Measurements from ENCODE around the gene OR13C8. TPM values are rescaled to one million over a fixed set of nuclear protein-coding genes. Genes with fewer than 3 reads are reported as not detected.
"Not testable (repeated sequence)": the region's sequence is repeated elsewhere in the genome, so short reads cannot be mapped to it uniquely, and the experiment has no call there.

Gene OR13C8
- total RNA-seq, 1 experiment from 2014 or later = not detected

DNA sequence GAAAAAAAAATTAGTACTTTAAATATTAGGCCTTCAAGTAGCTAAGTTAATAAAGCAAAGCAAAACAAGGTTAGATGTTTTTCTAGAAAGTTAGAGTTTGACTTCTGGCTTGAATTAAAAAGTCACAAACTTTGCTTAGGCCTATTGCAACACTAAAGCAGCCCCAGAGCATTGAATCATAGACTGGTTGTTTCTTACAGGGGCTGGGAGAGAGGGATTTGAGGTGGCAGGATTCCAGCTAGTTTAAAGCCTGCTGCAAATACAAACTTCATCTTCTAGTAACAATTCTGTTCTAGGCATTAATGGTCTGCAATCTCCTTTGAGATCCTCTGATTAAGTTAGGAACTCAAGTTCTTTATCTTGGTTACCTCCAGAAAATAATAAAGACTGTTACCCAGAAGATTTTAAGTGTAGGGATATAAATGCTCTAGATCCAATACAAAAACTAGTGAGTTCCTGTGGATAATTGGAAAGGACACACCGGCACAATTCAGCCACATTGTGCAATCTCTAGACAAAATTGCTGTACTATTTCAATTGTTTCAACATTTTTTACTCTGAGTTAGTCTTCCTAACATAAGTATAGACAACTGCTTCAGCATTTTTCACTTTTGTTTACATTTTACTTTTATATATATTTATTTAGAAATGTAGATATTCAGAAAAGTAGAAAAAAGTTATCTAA, 17.7 kb downstream of the OR13C8 start:
- no TSS peak for BruUV-seq (replicated peaks)
- TF ChIP-seq REST (IDR thresholded peaks at IDR 0.05; ENCODE audit: insufficient read depth in 1 of 2, low read depth in 2 of 2, low read length in 1 of 2) = no peak
- no peak for TF ChIP-seq TCF7L2 (IDR thresholded peaks at IDR 0.05; ENCODE audit: low read depth, low read length)
- H3K9me3 ChIP-seq (ENCODE audit: control insufficient read depth, insufficient read depth, low read depth, low read length) = no peaks in the 10 kb centered on the region

GRCh38 chr9:104589626-104590025, 20.7 kb downstream of the OR13C8 start:
- no peak overlapping the region for H3K4me3 ChIP-seq (ENCODE audit: low read depth in 2 of 2, low read length in 2 of 2)
- H3K27me3 ChIP-seq (ENCODE audit: control insufficient read depth, insufficient read depth, low read length) = no peaks in the 10 kb centered on the region
- H3K27ac ChIP-seq (ENCODE audit: low read length) = no peak overlapping the region
- in situ Hi-C loops (cut with HindIII; ENCODE audit: low pct_unique_long_range_greater_than_20kb, low sequenced_read_pairs) (no loop called here), intact Hi-C loops (cut with micrococcal nuclease; ENCODE audit: unreplicated experiment) (no loop called here)
- no peak for ATAC-seq
- DNase-seq (ENCODE audit: low read depth, low spot score) = no peak
- BruUV-seq (replicated peaks) = no TSS peak
- no peaks in the 10 kb centered on the region for H3K4me1 ChIP-seq (ENCODE audit: control insufficient read depth, insufficient read depth, low read length)
- POLR2A ChIA-PET = no interaction called here
- no peaks in the 10 kb centered on the region for H3K36me3 ChIP-seq (ENCODE audit: control insufficient read depth, insufficient read depth, low read length)
- CTCF ChIA-PET = no interaction called here
- TF ChIP-seq, protein P1, sequence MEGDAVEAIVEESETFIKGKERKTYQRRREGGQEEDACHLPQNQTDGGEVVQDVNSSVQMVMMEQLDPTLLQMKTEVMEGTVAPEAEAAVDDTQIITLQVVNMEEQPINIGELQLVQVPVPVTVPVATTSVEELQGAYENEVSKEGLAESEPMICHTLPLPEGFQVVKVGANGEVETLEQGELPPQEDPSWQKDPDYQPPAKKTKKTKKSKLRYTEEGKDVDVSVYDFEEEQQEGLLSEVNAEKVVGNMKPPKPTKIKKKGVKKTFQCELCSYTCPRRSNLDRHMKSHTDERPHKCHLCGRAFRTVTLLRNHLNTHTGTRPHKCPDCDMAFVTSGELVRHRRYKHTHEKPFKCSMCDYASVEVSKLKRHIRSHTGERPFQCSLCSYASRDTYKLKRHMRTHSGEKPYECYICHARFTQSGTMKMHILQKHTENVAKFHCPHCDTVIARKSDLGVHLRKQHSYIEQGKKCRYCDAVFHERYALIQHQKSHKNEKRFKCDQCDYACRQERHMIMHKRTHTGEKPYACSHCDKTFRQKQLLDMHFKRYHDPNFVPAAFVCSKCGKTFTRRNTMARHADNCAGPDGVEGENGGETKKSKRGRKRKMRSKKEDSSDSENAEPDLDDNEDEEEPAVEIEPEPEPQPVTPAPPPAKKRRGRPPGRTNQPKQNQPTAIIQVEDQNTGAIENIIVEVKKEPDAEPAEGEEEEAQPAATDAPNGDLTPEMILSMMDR (IDR thresholded peaks at IDR 0.05) = no peak
- no peaks in the 10 kb centered on the region for H3K9me3 ChIP-seq (ENCODE audit: control insufficient read depth, insufficient read depth, low read depth, low read length)

More for the DNA sequence above, 17.7 kb downstream of the OR13C8 start:
- POLR2A ChIA-PET = no interaction called here
- CTCF ChIA-PET = no interaction called here
- Histone ChIP-seq H3K4me3 (ENCODE audit: low read depth in 2 of 2, low read length in 2 of 2) (no peak overlapping the region), H3K36me3 (ENCODE audit: control insufficient read depth, insufficient read depth, low read length) (no peaks in the 10 kb centered on the region), H3K27me3 (ENCODE audit: control insufficient read depth, insufficient read depth, low read length) (no peaks in the 10 kb centered on the region), H3K4me1 (ENCODE audit: control insufficient read depth, insufficient read depth, low read length) (no peaks in the 10 kb centered on the region), H3K27ac (ENCODE audit: low read length) (no peak overlapping the region)
- intact Hi-C loops (cut with micrococcal nuclease; ENCODE audit: unreplicated experiment) = no loop called here
- ATAC-seq = no peak
- in situ Hi-C loops (cut with HindIII; ENCODE audit: low pct_unique_long_range_greater_than_20kb, low sequenced_read_pairs) = no loop called here
- DNase-seq (ENCODE audit: low read depth, low spot score) = no peak

DNA sequence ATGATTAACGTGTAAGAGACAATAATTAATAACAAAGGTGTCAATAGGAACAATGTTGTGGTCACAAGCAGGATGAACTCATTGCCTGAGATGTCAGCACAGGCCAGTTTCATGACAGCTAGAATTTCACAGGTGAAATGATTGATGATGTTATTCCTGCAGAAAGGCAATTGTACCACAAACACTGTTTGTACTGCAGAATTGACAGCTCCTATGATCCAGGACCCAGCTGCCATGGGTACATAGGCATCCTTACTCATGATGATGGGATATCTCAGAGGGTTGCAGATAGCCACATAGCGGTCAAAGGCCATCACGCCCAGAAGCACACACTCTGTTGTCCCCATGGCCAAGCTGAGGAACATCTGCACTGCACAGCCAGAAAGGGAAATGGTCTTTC, 29.8 kb downstream of the OR13C8 start:
- H3K9me3 ChIP-seq (ENCODE audit: control insufficient read depth, insufficient read depth, low read depth, low read length); in situ Hi-C loops (cut with HindIII; ENCODE audit: low pct_unique_long_range_greater_than_20kb, low sequenced_read_pairs); DNase-seq (ENCODE audit: low read depth, low spot score); ATAC-seq; H3K4me3 ChIP-seq (ENCODE audit: low read depth in 2 of 2, low read length in 2 of 2); H3K27ac ChIP-seq (ENCODE audit: low read length); H3K27me3 ChIP-seq (ENCODE audit: control insufficient read depth, insufficient read depth, low read length); intact Hi-C loops (cut with micrococcal nuclease; ENCODE audit: unreplicated experiment); H3K4me1 ChIP-seq (ENCODE audit: control insufficient read depth, insufficient read depth, low read length); CTCF ChIA-PET; POLR2A ChIA-PET; BruUV-seq (replicated peaks); H3K36me3 ChIP-seq (ENCODE audit: control insufficient read depth, insufficient read depth, low read length): not testable (repeated sequence)

GRCh38 chr9:104599313-104599712, 30.3 kb downstream of the OR13C8 start, which contains the start of gene OR13C5:
Gene OR13C5, minus strand, starts transcription at chr9:104599413. Its CDS starts 0 bp downstream, at chr9:104599413.
- H3K36me3 ChIP-seq (ENCODE audit: control insufficient read depth, insufficient read depth, low read length); BruUV-seq (replicated peaks); H3K27ac ChIP-seq (ENCODE audit: low read length); CTCF ChIA-PET; ATAC-seq; H3K27me3 ChIP-seq (ENCODE audit: control insufficient read depth, insufficient read depth, low read length); POLR2A ChIA-PET; in situ Hi-C loops (cut with HindIII; ENCODE audit: low pct_unique_long_range_greater_than_20kb, low sequenced_read_pairs); DNase-seq (ENCODE audit: low read depth, low spot score); H3K4me1 ChIP-seq (ENCODE audit: control insufficient read depth, insufficient read depth, low read length); H3K4me3 ChIP-seq (ENCODE audit: low read depth in 2 of 2, low read length in 2 of 2); intact Hi-C loops (cut with micrococcal nuclease; ENCODE audit: unreplicated experiment); H3K9me3 ChIP-seq (ENCODE audit: control insufficient read depth, insufficient read depth, low read depth, low read length): not testable (repeated sequence)
